Activated CD4-positive, CD25-positive, alpha-beta regulatory T cell treated with anti-CD3 and anti-CD28 coated beads, Interleukin-2, amount 50 U/mL, for 16 hours (primary cell): Measurements from ENCODE around the gene IFI44.

Source experiments
- DNase-seq: peaks from one replicate; pipeline ENCODE4 v3.0.0-alpha.2; 2020; ENCODE audit warnings: low read depth, low spot score

IFI44 gene, protein sequence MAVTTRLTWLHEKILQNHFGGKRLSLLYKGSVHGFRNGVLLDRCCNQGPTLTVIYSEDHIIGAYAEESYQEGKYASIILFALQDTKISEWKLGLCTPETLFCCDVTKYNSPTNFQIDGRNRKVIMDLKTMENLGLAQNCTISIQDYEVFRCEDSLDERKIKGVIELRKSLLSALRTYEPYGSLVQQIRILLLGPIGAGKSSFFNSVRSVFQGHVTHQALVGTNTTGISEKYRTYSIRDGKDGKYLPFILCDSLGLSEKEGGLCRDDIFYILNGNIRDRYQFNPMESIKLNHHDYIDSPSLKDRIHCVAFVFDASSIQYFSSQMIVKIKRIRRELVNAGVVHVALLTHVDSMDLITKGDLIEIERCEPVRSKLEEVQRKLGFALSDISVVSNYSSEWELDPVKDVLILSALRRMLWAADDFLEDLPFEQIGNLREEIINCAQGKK

DNA sequence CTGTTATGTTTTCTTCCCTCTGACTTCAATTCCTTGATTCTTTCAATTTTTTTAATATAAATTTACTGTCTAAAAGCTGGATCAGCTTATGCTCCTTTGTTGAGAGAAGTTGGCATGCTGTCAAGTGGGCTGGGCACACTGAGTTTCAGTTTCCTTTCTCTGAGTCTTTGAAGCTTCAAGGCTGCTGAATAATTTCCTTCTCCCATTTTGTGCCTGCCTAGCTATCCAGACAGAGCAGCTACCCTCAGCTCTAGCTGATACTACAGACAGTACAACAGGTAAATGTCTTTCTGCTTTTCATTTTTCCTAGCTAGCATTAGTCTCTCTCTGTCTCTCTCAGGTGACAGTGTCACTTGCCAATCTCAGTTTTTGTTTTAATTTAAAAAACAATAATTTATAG lies at the start of gene IFI44:
Gene IFI44 (plus strand): TSS at position 204 of the 400 bp plus-strand sequence. CDS start 365 bp downstream, outside the sequence.
- peak; percentile 41 for DNase-seq

DNA sequence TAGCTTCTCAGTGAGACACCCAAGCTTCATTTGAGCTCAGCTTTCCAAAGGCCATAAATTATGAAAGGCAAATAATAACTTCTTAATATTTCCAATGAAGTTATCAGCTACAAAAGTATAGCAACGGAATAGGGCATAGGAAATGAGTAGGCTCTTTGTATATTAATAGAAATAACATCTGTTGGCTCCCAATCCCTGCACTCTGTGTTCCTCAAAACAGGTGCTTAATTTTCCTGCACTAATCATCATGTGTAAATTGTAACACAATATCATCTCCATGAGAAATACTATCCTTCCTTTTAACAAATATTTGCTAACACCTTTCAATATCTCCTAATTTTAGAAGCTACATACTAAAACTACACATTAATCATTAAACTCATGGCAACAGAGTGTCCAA lies 48.6 kb upstream of the IFI44 start:
- DNase-seq, result no peak

DNA sequence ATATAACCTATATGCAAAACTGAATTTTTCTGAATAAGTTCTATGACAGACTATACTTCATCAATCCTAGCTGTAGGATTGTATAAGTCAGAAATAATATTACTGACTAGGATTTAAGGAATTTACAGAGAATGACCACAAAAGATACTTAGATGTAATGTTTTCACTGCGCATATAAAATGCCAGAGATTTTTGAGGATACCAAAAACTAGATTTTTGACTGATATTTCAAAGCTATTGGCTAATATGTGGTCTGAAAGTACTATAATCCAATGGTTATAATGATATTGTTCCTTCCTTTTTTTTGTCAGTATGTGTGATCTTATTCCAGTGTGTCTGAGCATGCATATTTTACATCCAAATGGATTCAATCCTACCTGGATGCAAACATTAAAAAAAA lies 46.4 kb upstream of the IFI44 start:
- no peak for DNase-seq

DNA sequence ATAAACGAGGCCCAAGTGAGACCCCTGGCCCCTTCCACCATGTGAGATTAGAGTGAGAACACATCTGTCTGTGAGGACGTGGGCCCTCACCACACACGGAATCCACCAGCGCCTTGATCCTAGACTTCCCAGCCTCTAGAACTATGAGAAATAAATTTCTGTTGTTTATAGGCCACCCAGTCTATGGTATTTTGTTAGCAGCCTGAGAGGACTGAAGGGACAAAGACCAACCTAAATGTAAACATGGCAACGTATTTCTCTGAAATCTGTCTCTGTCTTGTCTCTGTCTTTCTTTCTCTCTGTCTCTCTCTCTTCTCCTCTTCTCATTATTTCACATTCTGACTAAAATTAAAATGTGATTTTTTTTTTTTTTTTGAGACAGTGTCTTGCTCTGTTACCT lies 45.0 kb upstream of the IFI44 start:
- DNase-seq, result no peak

DNA sequence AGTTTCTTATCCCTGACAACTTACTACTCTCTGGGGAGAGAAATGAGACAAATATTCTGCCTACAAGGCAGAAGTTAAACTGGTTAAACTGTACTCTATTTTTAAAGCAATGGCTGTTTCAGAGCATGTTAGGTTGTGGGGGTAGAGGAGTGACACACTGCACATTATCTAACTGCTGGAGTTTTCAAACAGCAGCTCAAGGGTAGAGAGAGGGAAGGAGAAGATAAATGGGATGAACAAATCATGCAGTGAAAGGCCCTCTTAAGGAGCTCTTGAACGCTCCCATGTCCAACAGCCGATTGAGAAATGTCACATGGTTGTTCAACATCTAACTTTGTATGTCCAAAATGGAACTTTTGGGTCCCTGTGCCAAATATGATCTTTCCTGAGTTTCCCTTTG lies 43.4 kb upstream of the IFI44 start:
- DNase-seq, result no peak

DNA sequence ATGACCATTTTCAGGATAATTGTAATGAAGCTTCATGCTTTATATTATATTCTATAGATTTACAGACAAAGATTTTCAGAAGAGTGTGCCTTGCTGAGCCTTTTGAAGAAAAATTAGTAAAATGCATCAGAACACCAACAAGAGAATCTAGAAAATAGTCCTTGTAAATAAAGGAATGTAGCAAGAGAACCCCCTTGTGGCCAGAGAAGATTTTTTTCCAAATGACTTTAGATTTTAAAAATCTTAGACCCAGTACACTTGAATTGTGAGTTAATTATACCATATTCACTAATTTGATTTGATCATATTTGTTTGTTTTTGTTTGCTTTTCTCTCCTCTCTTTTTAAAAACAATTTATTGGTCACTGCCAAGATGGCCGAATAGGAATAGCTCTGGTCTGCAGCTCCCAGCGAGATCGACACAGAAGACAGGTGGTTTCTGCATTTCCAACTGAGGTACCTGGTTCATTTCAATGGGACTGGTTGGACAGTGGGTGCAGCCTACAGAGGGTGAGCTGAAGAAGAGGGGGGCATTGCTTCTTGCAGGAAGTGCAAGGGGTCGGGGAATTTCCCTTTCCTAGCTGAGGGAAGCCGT lies 42.2 kb upstream of the IFI44 start:
- DNase-seq, result no peak

DNA sequence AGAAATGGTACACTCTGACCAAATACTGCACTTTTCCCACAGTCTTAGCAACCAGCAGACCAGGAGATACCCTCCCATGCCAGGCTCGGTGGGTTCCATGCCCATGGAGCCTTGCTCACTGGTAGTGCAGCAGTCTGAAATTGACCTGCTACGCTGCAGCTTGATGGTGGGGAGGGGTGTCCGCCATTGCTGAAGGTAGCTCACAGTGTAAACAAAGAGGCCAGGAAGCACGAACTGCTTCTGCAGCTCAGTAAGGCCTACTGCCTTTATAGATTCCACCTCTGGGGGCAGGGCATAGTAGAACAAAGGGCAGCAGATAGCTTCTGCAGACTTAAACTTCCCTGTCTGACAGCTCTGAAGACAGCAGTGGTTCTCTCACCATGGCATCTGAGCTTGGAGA lies 41.7 kb upstream of the IFI44 start:
- DNase-seq, result no peak

DNA sequence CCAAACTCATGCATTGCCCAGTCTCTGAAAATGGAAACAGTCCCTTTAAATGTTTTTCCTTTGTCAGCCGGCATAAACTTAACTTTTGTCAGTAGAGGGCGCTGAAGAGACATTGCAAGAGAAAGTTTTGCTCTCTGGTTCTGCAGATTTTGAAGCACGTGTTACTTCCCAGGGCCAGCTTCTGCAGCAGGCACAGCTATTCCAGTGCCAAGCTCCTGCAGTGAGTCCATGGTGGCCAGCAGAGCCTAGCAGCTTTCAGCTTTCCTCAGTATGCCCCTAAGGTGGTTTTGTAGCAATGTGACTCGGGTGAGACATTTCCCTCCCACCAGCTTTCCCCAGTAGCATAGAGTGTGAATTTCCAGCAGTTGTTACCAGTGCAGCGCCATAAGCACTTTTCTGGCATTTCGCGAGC lies 32.0 kb upstream of the IFI44 start:
- peak; percentile 17 for DNase-seq

DNA sequence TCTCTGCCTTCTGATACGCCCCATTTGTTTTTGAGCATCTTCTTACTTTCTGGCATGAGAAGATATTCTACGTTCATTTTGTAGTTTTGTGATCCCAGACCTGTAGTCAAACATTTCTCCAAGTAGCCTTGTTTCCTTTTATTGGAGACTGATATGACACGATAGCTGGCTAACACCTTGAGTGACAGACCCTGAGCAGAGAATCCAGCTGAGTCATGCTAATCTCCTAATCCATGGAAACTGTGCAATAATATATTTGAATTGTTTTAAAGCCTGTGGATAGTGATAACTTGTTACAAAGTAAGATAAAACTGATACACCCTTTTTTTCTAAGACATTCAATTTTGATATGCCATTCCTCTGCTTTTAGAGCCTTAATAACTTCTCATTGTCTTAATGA lies 30.6 kb upstream of the IFI44 start:
- DNase-seq, result no peak

DNA sequence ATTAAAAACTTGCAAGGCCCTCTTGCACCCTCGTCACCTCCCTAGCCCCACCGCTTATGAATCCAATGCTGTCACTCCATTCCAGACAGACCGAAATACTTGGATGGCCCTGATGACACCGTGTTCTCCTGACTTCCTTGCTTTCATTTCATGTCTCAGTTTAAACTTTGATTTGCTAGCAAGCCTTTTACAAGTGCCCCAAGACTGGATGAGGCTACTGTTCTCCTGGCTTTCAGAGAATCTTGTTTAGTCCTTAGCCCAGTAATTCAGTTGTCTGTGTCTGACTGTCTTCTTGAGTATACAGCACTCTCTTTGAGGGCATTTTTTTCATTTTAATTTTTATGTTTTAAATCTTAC lies 30.2 kb upstream of the IFI44 start:
- DNase-seq, result no peak

DNA sequence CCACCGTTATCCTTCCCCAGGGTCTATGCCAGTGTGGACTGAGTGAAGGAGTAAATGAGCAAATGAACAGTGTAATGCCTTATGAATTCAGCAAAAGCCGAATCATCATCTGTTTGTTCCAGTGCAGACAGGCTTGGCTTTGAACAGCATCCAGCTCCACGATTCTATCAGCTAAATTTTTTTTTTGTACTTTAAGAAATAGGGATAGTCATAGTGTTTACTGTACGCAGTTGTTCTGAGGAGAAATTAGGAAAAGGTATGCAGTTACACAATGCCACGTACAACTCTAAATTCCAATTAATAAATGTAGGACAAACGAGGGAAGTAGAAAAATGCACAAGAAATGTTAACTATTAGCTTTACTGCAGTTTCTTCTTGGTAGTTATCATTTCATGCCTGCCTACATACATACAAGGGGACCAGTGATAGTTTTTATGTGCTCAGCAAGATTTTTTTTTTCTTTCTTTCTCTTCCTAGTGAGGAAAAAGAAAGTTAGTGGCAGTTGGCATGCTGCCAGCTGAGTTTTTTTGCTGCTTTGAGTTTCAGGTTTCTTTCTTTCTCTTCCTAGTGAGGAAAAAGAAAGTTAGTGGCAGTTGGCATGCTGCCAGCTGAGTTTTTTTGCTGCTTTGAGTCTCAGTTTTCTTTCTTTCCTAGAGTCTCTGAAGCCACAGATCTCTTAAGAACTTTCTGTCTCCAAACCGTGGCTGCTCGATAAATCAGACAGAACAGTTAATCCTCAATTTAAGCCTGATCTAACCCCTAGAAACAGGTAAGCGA lies 29.6 kb upstream of the IFI44 start, which contains the start of gene IFI44L:
Gene IFI44L (plus strand): TSS at position 646 of the 777 bp plus-strand sequence. CDS start 7,468 bp downstream, outside the sequence.
- peak; percentile 10 for DNase-seq

DNA sequence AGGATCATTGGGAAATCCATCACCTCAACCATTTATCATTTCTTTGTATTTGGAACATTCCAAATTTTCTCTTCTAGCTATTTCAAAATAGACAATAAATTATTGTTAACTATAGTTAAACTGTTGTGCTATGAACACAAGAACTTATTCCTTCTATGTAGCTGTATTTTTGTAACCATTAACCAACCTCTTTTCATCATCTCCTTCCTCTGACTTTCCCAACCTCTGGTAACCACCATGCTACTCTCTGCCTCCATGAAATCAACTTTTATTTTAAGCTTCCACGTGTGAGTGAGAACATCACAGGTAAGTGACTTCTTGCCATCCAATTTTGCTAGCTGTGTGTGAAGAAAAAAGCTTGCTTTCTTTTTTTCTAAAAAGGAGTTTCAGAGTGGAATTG lies 29.0 kb upstream of the IFI44 start:
- DNase-seq, result no peak

DNA sequence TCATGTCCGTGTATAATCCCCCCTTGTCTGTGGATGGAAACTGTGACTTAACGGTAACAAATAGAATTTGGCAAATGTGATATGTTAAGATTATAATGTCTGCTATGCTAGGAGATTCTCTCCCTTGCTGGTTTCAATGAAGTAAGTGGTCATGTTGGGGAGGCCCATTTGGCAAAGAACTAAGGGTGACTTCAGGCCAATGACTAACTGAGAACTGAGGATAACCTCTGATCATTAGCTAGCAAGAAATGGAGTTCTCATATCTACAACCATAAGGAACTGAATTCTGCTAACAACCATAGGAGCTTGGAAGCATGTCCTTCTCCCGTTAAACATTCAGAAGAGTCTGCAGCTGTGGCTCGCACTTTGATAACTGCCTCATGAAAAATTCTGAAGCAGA lies 27.1 kb upstream of the IFI44 start:
- no peak for DNase-seq

DNA sequence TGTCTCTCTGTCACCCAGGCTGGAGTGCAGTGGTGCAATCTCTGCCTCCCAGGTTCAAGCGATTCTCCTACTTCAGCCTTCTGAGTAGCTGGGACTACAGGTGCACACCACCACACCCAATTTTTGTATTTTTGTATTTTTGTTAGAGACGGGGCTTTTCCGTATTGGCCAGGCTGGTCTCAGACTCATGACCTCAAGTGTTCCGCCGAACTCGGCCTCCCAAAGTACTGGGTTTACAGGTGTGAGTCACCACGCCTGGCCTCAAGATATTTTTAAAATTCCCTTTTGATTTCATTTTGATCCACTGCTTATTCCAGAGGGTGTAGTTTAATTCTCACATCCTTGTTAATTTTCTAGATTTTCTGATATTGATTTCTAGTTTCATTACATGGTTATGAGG lies 25.6 kb upstream of the IFI44 start:
- DNase-seq, result no peak

DNA sequence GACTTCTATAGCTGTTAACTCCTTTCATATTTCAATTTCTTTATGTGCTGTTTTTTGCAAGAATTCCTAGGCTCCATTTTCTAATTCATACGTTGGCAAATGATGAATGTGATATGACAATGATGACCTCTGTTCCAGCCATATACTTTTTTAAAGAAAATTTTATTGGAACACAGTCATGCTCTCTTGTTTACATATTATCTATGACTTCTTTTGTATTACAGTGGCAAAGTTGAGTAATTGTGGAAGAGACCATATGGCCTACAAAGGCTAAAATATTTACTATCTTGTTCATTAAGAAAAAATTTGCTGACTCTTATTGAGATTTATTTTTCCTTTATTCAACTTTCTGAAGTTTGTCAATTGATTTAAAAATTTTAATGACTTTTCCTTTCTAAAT lies 22.3 kb upstream of the IFI44 start:
- no peak for DNase-seq

DNA sequence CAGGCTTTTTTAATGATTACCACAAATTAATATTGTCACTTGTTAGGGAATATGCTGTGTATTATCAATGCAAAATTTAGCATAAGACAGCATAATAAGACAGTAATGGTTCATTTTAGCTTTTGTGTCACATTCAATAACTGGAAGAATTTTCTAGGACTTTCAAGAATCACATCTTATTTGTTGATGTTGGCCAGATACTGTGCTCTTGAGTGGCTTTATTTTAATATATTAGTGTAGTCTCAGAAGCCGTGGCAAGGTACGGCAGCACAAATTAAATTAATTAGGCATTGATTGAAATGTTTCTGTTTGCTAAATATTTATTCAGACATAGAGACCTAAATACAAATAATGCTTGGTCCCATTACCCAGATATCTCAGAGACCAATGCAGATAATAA lies 19.0 kb upstream of the IFI44 start:
- DNase-seq, result no peak

DNA sequence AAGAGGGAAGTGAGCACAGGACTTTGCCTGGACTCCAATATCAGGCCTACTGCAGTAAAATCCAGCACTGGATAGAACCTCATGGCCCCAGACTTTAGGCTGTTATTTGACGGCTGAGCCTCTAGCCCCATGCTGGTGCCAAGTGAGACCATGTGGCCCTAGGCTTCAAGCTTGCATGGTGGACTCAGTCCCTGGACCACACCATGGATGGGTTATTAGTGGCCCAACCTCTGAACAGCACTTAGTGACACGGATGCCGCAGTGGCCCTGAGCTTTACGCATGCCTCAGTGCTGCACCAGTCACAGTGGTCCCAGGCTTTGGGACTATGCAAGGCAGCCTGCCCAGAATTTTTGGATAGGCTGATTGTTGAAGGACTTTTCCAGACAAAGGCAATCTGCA lies 16.4 kb upstream of the IFI44 start:
- no peak for DNase-seq

DNA sequence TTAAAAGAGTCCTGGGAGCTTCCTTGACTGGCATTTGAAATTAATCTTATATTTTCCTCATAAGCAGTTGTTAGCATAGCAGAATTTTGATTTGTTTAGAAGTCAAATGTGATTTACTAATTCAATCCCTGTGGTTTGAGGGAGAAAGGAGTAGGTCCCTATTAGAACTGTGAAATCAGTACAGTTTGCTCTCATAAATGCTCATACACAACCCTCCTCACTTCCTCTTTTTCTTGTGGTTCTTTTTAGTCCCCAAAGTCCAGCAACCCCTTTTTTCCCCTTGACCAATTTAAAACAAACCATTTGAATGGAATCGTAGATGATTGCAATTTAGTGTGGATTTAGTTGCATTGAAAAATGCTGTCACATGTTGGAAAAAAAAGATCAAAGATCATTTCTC lies 9.2 kb upstream of the IFI44 start:
- DNase-seq, result no peak

DNA sequence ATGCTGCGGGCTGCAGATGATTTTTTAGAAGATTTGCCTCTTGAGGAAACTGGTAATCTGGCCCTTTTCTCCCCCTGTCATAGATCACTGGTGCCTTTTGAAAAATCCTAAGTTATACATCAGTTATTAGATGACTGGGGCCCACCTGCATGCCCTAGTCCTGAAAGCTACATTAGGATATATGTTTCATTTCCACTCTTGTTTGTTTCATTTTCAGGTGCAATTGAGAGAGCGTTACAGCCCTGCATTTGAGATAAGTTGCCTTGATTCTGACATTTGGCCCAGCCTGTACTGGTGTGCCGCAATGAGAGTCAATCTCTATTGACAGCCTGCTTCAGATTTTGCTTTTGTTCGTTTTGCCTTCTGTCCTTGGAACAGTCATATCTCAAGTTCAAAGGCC lies 8.1 kb upstream of the IFI44 start:
- no peak for DNase-seq

DNA sequence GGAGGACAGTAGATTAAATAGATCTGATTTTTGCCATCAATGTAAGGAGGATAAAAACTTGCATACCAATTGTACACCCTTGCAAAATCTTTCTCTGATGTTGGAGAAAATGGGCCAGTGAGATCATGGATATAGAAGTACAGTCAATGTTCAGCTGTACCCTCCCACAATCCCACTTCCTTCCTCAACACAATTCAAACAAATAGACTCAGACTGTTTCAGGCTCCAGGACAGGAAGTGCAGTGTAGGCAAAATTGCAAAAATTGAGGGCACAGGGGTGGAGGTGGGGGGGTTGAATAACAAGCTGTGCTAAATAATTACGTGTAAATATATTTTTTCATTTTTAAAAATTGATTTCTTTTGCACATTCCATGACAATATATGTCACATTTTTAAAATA lies 3.9 kb upstream of the IFI44 start:
- DNase-seq, result no peak

DNA sequence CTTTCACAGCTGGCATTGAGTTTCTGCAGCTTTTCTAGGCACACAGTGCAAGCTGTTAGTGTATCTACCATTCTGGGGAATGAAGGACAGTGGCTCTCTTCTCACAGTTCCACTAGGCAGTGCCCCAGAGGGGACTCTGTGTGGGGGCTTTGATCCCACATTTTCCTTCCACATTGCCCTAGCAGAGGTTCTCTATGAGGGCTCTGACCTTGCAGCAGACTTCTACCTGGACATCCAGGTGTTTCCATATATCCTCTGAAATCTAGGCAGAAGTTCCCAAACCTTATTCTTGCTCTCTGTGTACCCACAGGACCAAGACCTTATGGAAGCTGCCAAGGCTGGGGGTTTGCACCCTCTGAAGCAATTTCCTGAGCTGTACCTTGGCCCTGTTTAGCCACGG lies 2.4 kb upstream of the IFI44 start:
- no peak for DNase-seq

DNA sequence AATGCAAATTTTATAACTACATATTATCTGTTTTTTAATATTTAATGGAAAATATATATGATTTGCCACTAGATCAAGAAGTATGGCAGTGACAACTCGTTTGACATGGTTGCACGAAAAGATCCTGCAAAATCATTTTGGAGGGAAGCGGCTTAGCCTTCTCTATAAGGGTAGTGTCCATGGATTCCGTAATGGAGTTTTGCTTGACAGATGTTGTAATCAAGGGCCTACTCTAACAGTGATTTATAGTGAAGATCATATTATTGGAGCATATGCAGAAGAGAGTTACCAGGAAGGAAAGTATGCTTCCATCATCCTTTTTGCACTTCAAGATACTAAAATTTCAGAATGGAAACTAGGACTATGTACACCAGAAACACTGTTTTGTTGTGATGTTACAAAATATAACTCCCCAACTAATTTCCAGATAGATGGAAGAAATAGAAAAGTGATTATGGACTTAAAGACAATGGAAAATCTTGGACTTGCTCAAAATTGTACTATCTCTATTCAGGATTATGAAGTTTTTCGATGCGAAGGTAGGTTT lies 556 bp downstream of the IFI44 start:
- DNase-seq, result no peak
